Activated T-cell treated with anti-CD3 and anti-CD28 coated beads, Interleukin-2, amount 50 U/mL, for 1 hour (primary cell): Measurements from ENCODE around the gene OXCT1.

Source experiments
- DNase-seq: peaks from one replicate; pipeline ENCODE4 v3.0.0-alpha.2; 2020

OXCT1 gene

GRCh38 chr5:41707853-41708603, 162.2 kb downstream of the OXCT1 start:
- DNase-seq, result no peak

- DNase-seq, result no peak
These were observed 174.2 kb downstream of the OXCT1 start for GRCh38 chr5:41695920-41696582.

- no peak for DNase-seq
These were observed 183.5 kb downstream of the OXCT1 start for GRCh38 chr5:41686767-41687166.

GRCh38 chr5:41686191-41686590, 184.0 kb downstream of the OXCT1 start:
- no peak for DNase-seq

- no peak for DNase-seq
These were observed 187.0 kb downstream of the OXCT1 start for GRCh38 chr5:41683181-41683580.

GRCh38 chr5:41682641-41683040, 187.6 kb downstream of the OXCT1 start:
- DNase-seq, result no peak

GRCh38 chr5:41681840-41682239, 188.4 kb downstream of the OXCT1 start:
- no peak for DNase-seq
